ENCODE measurements around the gene MYT1. TPM values are rescaled to one million over a fixed set of nuclear protein-coding genes. Genes with fewer than 3 reads are reported as not detected.

Gene MYT1
- total and polyA plus RNA-seq, 2 of the 8 experiments (the other 6 are each of a cell fraction or from before 2014, with no cell fraction given) = 0.63 to 2.0 TPM

GRCh38 chr20:64186071-64186598, 21.9 kb downstream of the MYT1 start (continued):
- no peak for TF ChIP-seq ATF3 (IDR thresholded peaks at IDR 0.05; ENCODE audit: insufficient read depth, low read depth, low read length)
- no peak for TF ChIP-seq FOSL1 (IDR thresholded peaks at IDR 0.05; ENCODE audit: insufficient read depth, low read depth, low read length)
- TF ChIP-seq CREB1 (IDR thresholded peaks at IDR 0.05) = no peak
- TF ChIP-seq BCL11A (IDR thresholded peaks at IDR 0.05; ENCODE audit: low read depth in 2 of 2, low read length in 2 of 2) = no peak
- no peak for TF ChIP-seq GABPA (IDR thresholded peaks at IDR 0.05; ENCODE audit: borderline replicate concordance, insufficient read depth, low read length)

All from H1 (cell line).